Activated T-cell treated with anti-CD3 and anti-CD28 coated beads for 1 hour (primary cell): ENCODE results near the gene CHST13.
A peak's percentile ranks its signal among the peaks of the same experiment; 100 is the strongest.

Source experiments
- DNase-seq: peaks from one replicate; pipeline ENCODE4 v3.0.0-alpha.2; 2020; ENCODE audit warnings: low read depth

CHST13 gene, protein sequence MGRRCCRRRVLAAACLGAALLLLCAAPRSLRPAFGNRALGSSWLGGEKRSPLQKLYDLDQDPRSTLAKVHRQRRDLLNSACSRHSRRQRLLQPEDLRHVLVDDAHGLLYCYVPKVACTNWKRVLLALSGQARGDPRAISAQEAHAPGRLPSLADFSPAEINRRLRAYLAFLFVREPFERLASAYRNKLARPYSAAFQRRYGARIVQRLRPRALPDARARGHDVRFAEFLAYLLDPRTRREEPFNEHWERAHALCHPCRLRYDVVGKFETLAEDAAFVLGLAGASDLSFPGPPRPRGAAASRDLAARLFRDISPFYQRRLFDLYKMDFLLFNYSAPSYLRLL

DNA sequence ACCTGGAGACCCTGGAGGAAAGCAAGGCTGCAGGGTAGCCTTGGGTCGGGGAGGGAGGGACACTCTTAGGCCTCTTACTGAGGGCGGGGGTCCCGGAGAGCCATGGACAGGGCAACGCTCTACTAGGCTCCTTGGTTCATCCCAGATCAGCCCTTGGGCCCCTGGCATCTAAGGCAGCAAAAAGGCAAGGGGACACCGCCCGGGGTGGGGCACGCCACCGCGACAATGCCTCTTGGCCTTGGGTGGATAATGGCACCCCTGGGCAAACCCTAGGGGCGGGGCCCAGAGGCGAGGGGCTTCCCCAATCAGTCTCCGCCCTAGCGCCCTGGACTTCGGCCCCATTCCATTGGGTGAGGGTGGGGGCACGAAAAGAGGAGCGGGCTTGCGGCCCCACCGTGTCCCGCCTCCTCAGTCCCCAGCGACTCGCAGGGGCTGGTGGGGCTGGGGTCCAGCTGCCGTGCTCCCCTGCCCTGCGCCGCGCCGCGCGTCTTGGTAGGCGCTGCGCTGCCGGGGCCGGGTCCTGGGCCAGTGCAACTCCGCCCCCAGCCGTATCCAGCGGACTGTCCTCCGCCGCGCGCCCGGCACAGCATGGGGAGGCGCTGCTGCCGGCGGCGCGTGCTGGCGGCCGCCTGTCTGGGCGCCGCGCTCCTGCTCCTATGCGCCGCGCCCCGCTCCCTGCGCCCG lies at the start of gene CHST13:
Gene CHST13 (plus strand): TSS at position 411 of the 684 bp plus-strand sequence. CDS start 178 bp downstream, at position 589.
- DNase-seq: no peak

DNA sequence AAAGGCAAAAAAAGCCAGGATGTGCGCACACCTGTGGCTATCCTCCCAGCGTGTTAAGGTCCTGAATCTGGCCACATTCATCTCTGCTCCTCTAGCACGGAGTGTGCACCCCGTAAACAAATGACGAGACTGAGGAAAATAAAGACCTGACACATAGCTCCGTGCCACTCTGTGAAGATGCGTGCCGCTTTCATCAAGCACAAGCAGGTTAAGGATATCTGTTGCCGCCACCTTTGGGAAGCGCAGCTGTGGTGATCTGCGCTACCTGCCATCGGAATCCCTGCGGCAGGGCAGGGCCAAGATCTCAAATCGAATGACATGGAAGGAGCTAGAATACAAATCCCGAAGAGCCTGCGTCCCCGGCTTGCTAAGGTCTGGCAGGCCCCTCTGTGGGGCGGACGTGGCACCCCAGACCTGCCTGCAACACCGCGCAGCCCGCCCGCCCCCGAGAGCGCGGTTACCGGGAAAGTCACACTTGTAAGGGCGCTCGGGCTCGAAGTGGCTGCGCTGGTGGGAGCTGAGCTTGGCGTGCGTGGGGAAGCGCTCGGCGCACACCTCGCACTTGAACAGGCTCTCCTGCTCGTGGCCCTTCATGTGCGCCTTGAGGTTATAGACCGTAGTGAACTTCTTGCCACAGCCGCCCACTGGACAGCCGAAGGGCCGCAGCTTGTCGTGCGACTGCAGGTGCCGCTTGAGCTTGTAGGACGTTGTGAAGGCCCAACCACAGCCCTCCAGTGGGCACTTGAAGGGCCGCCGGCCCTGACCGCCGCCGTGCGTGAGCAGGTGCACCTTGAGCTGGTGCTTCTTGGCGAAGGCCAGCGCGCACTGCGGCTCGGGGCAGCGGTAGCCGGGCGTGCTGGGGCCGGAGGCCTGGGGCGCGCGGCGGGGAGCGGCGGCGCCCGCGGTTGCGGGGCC lies 49.2 kb upstream of the CHST13 start:
- DNase-seq: peak; percentile 11

DNA sequence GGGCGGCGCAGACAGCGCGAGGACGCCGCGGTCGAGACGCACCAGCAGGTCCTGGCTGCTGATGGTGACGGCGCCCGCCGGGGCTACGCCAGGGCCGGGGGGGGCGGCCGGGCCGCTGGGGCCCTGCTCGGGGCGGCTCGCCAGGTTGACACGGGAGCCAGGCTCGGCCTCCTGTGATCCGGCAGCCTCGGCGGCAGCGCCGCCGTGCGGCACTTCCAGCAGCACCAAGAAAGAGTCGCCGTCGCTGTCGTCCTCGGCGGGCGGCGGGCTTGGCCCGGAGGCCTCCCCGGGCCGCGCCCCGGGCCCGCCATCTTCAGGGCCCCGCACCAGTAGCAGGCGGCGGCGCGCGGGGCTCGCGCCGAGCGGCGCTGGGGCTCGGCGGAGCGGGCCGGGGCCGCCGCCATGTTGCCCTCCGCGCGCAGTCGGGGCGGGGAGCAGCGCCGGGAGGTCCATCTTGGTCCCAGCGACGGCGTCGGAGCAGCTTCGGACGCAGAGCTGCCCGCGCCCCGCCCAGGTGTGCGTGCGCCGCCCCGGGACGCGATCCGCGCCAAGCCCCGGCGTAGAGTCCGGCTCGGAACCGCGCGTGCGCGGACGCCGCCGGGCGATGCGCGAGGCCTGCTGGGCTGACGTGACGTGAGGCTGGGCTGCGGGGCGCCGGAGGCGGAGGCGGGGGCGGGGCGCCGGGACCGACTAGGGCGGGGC lies 48.4 kb upstream of the CHST13 start, which contains the start of gene ZXDC:
Gene ZXDC (minus strand): TSS at position 479 of the 702 bp plus-strand sequence. CDS start 26 bp downstream, at position 453.
- peak; percentile 88 for DNase-seq

DNA sequence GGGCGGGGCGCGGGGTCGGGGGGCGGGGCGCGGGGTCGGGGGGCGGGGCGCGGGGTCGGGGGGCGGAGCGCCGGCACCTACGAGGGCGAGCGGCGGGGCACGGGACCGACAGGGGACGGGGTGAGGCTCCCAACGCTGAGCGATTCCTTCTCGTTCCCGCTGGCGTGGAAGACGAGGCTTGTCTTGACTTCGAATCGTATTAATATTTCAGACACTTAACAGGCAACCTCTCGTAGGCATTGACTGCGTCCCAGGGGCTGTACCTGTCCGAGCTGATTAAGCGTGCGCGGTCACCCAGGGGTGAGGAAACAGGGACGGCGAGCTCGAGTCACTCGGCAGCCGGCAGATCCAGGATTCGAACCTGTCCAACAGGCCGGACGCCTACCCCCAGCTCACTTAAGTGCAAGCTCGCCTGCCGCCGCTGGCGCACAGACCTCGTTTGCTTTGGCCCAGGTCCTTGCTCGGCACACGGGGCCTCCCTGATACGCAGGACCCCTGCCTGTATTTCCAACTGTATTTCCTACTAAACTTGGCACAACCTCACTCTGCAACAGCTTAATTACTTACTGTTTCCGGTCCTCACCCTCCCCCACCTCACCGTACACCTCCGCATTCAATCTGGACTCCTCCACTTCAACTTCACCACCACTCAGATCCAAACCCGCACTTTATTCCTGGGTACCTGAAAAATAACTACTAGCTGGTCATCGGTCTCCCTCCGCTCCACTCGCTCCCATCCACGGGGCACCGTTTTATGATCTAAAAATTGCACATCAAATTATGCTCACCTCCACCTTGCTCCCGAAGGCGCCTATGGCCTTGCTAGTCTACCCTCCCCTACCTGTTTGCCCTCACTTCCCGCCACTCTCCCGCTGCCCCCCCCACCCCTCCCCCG lies 47.5 kb upstream of the CHST13 start:
- no peak for DNase-seq

DNA sequence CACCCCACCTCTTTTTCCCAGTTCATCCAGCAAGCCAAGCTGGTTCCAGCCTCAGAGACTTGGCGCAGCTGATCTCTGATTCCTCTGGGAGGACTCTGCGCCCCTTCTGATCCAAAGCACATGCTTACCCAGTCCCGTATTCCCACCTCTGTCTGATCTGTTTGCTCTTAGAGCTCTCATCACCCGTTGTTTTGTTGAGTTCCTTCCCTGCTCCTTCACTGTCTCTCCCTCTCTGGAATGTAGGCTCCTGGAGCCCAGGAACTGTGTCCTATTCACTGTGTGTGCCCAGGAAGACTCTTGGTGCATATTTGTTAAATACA lies 46.9 kb upstream of the CHST13 start:
- no peak for DNase-seq

DNA sequence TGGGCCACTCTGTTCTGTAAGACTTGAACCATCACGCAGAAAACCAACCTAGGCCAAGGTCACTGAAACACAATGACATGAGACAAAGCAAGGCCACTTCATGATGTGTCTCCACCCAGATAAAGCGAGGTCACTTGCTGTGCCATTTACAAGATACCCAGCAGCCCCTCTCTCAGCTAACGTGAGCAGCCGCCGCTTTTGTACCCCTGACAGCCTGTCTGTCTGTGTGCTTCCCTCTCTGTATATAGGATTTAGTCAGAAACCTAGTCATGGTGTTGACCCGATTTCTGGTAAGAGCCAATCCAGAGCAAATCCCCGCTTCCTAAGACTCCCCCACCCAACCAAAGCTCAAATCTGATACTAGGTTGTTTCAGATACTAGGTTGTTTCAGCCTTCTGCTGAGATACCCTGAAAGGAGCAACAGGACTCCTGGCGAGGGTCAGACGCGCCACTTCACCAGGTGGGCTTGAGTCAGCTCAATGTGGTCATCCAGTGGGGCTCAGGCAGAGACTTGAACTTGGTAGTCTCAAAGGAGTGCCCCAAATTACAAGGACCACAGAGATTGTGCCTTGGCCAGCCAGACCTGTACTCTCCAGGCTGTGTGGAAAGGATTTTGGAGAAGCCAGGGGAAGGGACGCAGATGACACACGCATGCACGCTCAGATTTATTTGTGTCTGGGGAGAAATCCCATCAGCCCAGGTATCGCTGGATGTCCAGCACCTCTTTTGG lies 45.2 kb upstream of the CHST13 start:
- no peak for DNase-seq

DNA sequence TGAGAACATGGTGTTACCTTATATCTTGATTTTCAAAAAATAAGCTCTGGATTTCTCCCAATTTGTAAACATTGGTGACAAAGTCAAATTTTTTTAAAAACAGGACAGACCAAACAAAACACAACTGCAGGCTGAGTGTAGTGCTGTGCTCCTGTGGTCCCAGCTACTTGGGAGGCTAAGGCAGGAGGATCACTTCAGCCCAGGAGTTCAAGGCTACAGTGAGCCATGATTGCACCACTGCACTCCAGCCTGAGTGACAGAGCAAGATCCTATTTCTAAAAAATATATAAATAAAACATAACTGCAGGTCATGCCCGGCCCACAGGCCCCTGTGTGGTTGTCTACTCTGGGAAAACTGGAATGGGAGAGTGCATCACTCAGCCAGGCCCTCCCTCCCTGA lies 44.3 kb upstream of the CHST13 start:
- DNase-seq: no peak

DNA sequence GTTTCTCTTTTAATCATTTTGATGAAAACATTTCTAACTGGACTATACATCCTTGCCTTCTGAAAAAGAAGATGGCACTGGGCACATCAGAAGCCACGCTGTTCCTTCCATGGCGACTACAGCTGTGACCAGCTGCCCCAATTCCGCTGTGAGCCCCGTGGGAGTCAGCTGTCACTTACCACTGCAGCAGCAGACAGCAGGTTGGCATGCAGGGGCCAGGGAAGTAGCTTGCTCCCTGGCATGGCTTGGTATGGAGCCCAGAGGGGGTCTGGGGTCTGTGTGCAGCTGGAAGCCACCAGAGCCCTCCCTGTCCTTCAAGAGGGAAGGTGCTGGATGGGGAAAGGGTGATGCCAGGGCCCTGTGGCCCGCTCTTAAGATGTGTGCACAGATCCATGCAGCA lies 43.7 kb upstream of the CHST13 start:
- no peak for DNase-seq

DNA sequence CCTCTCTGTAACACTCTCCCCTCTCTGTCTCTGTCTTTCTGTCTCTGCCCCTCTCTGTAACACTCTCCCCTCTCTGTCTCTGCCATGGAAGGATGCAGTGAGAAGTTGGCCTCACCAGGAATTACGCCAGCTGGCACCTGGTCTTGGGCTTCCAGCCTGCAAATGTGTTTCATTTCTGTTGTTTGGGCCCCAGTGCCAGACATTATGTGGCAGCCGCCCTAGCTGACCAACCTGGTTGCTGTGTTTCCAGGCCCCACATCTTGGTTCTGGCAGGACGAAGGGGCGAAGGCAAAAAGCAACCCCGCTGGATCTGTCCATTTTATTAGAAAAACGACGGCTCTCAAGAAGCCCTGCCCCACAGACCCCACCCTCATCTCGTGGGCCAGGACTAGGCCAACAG lies 43.1 kb upstream of the CHST13 start:
- no peak for DNase-seq

DNA sequence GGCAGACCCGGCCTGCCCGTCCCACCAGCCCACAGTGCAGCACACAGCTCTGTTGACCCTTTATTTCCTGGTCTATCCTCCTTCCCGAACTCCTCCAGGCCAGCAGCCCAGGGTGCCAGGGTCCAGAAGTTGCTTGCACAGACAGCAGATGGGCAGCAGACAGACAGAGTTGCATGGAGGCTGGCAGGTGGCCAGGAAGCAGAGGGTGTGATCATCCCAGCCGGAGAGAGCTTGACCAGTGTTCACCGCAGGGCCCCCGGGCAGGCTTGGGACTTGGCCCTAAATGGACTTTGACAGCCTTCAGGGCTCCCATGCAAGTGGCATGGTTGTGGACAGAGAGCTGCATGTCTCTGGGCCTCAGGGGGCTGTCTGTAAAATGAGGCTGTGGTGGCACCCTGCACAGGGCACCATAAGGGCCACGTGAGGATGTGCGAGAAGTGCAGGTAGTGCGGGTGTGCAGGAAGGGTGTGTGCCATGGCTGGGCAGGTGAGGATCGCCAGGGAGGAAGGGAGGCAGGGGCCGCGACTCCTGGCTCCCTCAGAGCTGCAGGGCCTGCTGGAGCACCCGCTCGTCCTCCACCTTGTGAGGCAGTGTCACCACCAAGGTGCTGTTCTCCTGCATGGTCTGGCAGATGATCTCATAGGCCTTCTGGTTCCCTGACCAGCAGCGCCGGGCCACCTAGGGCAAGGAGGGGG lies 42.0 kb upstream of the CHST13 start:
- DNase-seq: no peak

DNA sequence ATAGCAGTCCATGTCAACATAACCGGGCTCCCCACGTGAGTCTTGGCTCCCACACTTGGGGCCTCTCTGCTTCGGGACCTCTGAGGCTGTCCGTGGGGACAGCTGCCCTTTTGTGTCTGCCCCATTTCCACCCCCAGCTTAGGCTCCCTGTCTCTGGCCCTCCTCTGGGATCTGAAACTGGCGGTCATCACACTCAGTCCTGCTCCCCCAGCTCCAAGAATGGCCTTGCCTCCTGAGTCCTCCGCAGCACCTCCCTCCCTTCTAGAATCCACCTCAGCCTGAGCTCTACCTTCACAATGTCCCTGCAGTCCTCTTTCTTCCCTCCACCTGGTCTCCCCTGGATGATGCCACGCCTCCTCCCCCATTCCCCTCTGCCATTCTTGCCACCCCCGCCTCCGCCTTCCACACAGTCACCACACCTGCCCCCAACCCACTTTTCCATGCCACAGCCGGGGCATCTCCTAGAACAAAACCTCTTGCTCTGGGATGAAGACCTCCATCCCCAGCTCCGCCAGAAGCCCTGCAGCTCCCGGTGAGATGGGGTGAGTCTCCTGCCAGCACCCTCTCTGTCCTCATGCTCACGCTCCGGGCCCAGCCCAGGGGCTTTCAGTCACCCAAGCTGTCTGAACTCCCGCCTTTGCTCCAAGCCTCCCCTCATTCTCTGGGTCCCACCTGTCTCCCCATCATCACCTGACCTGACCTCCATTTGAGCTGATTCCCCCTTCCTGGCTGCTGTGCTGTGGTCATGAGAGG lies 41.3 kb upstream of the CHST13 start:
- DNase-seq: no peak

DNA sequence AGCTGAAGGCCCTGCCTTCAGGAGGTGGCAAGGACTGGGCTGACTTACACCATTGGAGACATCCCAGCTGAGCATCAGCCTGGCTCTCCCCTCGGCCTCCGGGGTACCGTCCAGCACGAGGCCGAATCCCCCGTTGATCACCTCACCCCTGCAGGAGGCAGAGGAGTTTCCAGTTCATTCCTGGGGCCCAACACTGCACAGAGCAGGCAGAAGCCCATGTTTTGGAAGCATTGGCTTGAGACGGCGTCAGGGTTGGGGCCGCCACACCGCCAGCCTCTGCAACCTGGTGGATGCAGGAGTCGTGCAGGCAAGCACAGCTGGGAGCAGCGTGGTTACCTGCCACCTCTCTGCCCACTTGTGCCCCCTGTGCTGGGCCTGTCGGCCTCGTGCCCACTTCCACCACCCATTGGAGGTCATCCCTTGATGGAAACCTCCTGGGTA lies 40.6 kb upstream of the CHST13 start:
- no peak for DNase-seq

DNA sequence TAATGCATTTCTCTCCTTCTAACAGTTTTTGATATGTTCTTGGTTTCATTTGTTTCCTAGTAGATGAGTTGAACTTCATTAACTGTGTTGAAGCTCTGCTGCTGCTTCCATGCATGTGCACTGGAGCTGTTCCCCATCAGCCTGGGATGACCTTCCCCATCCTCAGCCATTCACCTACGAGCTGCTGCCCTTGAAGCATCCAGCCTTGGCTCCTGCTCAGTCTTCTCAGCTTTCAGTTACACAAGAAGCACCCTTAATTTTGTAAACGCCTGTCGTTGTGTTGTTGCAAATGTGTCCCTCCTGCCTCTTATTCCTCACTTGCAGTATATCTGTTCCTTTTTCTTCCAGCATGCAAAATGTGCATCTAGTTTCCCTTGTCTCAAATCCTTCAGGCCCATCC lies 39.8 kb upstream of the CHST13 start:
- no peak for DNase-seq

DNA sequence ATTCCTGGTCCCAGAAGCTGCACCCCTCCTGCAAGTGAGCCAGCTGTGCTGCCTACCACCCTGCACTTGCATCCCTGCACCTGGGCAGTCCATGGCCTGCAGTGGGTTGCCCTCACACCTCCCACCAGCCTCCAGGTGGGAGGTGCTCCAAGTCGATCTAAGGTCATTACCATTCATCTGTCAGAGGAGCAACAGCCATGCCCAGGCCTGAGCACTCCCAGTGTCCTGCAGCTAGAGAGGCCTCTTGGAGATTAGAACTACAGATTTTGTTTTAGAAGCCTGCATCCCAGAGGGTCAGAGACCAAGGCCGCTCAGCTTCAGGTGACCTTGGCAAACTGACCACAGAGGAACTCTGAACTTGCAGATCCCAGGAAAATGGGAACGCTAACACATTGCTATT lies 39.3 kb upstream of the CHST13 start:
- DNase-seq: no peak

DNA sequence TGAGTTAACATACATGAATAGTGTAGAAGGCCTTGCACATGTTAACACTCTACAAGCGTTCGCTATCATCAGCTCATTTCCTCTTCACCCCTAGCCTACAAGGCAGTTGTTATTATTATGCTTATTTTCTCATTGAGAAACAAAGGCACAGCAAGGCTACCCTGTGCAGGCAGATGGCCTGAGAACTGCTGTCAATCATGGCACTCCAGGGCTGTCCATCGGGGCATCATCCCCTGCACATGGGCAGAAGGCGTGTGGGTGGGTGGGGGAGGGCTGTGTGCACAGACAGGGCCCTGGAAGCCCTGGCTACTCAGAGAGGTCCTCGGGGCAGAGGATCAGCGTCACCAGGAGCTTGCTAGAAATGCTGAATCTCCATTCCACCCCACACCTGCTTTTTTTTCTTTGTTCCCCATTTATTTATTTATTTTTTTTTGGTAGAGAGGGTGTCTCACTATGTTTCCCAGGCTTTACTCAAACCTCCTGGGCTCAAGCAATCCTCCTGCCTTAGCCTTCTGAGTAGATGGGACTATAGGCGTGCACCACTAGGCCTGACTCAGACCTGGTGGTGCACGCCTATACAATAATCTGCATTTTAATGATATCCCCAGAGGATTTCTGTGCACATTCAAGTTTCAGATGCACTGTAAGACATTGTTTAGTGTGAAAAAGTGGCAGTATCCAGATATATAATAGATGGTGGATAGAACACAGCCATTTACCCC lies 38.6 kb upstream of the CHST13 start:
- no peak for DNase-seq

DNA sequence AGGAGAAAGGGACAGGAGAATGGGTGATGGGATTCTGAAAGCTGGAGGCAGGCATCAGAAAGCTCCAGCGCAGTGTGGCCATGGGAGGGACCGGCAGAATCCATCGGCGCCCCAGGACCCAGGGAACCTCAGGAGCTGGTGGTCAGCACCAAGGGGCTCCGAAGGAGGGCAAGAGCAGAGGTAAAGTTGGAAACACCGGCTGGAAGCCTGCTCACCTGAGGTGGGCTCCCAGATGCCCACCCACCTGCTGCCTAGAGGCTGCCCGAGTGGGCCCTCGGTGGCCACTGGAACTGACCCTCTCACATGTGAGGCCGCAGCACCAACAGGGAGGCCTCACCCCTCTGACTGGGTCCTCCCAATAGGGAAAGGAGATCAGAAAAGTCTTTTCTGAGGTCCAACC lies 38.0 kb upstream of the CHST13 start:
- no peak for DNase-seq

DNA sequence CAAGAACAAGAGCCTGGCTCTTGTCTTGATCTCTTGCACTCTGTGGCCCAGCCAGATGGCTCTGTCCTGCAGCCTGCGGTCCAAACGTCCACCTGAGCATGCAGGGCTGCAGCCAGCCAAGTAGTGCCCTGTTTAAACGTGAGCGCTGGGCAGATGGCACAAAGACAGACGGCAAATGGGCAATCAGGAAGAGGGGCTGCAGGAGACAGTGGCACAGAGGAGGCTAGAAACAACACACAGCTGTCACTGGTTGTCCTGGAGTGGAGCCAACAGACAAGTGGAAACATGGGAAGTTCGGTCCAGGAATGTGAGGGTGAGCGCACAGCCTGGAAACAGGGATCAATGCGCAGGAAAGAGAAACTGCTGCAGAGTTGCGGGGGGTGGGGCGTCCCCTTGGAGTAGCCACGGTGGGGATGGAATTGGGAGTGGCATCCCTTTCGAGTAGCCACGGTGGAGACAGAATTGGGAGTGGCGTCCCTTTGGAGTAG lies 37.6 kb upstream of the CHST13 start:
- no peak for DNase-seq

DNA sequence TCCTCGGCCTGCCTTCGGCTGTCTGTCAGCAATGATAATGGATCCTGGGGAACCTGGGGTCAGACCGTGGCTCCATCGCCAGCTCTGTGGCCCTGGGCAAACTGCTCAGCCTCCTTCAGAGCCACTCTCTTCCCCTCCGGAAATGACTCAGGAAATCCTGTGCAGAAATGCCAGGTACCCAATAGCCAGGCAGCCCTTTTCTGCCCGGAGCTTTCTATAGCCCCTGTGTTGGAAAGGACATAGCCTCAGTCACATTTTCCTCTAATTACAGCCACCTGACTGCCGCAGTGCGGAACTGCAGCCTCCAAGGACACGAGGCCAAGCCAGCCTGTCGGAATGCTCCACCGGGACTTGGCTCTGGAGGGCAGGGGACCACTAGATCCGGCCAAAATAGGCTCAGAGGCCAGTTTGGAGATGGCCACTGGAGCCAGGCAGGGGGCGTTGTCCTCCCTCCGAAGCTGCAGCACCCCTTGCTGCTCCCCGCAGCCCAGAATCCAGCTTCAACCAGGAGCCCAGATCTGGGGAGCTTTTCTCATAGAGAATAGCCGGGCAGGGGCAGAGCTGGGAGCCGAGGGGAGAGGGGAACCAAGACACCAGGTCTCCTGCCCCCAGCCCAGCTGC lies 36.7 kb upstream of the CHST13 start:
- DNase-seq: no peak
